SK-N-SH (cell line): ENCODE results near the gene AP1M1.

Experiments
- ELF1 ChIP-seq: IDR thresholded peaks from 2 replicates; pipeline ENCODE4 v1.4.0; 2012
- IRF3 ChIP-seq: fragments of 150-350 bp; IDR thresholded peaks from 2 replicates; pipeline ENCODE4 v1.6.1; 2016; ENCODE audit warnings: mild to moderate bottlenecking, low read depth, low read length
- MAX ChIP-seq: IDR thresholded peaks from 2 replicates; pipeline ENCODE4 v1.4.0; 2012; ENCODE audit warnings: low read depth
- POLR2AphosphoS5 ChIP-seq: IDR thresholded peaks from 2 replicates; pipeline ENCODE4 v1.6.1; 2012; ENCODE audit warnings: low read depth, low read length
- RFX5 ChIP-seq: IDR thresholded peaks from 2 replicates; pipeline ENCODE4 v1.6.1; 2012; ENCODE audit warnings: mild to moderate bottlenecking, improper control_type of control experiment, low read length
- TF ChIP-seq, protein P1 (sequence below): fragments of 200-600 bp; sonication (generic); IDR thresholded peaks from 2 replicates; pipeline ENCODE4 v1.6.1; 2017; ENCODE audit warnings: antibody characterized with exemption, mild to moderate bottlenecking, moderate library complexity

- TF ChIP-seq, protein P1, sequence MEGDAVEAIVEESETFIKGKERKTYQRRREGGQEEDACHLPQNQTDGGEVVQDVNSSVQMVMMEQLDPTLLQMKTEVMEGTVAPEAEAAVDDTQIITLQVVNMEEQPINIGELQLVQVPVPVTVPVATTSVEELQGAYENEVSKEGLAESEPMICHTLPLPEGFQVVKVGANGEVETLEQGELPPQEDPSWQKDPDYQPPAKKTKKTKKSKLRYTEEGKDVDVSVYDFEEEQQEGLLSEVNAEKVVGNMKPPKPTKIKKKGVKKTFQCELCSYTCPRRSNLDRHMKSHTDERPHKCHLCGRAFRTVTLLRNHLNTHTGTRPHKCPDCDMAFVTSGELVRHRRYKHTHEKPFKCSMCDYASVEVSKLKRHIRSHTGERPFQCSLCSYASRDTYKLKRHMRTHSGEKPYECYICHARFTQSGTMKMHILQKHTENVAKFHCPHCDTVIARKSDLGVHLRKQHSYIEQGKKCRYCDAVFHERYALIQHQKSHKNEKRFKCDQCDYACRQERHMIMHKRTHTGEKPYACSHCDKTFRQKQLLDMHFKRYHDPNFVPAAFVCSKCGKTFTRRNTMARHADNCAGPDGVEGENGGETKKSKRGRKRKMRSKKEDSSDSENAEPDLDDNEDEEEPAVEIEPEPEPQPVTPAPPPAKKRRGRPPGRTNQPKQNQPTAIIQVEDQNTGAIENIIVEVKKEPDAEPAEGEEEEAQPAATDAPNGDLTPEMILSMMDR, result no peak
- TF ChIP-seq RFX5 (no peak), ELF1 (no peak), MAX (no peak), POLR2AphosphoS5 (no peak), IRF3 (no peak)
Measured at GRCh38 chr19:16265890-16266585, 68.3 kb downstream of the AP1M1 start.
